HG02678 (cell line): ENCODE results near the gene MIA2.
A peak's percentile ranks its signal among the peaks of the same experiment; 100 is the strongest.

Experiments
- ATAC-seq: cut with Tn5 transposase; IDR thresholded peaks from one replicate; pipeline ENCODE4 v1.9.1; 2021; ENCODE audit warnings: mild to moderate bottlenecking, moderate library complexity; ENCODE audit not compliant: unreplicated experiment

The MIA2 gene

GRCh38 chr14:39376667-39377403, 143.1 kb downstream of the MIA2 start:
- no peak for ATAC-seq

DNA sequence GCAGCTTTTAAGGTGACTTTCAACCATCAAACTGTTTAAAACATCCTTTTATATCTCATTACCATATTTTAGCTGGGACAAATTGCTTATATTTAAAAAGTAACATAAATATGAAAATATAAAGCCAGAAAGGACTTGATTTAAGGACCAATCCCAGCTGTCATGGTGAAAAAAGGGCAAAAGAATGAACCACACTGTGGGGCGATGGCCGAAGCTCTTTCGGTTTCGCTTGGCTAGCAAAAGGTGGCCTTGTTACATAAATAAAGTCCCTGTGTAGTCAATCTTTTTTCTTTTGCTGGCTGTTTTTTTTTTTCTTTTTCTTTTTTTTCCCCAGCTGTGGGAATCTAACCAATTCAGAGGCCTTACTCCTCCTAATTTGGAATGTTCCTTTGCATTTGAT, 147.7 kb downstream of the MIA2 start:
- ATAC-seq, result no peak

DNA sequence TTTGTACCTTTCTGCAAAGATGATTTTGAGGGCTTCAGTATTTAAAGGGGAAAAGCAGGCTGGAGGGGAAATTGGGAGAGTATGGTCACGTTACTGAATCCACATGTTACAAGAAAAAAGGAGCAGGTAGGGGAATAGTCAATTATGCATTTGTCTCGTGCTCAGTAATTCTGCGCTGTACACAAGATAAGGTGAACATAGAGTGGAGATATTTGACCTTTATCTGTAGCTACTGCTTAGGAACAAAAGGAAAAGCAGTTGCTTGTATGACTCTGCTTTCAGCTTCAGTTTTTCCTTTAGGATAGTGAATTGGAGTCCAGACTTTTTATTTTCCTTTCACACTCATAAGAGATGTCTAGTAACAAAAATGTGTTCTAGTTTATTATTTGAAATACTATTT, 148.7 kb downstream of the MIA2 start:
- no peak for ATAC-seq

- ATAC-seq, result no peak
These were observed 149.4 kb downstream of the MIA2 start for GRCh38 chr14:39383026-39383660.

- ATAC-seq, result no peak
These were observed 150.0 kb downstream of the MIA2 start for GRCh38 chr14:39383741-39384140.

GRCh38 chr14:39384177-39384576, 150.5 kb downstream of the MIA2 start:
- no peak for ATAC-seq

GRCh38 chr14:39393289-39393688, 159.6 kb downstream of the MIA2 start:
- no peak for ATAC-seq

DNA sequence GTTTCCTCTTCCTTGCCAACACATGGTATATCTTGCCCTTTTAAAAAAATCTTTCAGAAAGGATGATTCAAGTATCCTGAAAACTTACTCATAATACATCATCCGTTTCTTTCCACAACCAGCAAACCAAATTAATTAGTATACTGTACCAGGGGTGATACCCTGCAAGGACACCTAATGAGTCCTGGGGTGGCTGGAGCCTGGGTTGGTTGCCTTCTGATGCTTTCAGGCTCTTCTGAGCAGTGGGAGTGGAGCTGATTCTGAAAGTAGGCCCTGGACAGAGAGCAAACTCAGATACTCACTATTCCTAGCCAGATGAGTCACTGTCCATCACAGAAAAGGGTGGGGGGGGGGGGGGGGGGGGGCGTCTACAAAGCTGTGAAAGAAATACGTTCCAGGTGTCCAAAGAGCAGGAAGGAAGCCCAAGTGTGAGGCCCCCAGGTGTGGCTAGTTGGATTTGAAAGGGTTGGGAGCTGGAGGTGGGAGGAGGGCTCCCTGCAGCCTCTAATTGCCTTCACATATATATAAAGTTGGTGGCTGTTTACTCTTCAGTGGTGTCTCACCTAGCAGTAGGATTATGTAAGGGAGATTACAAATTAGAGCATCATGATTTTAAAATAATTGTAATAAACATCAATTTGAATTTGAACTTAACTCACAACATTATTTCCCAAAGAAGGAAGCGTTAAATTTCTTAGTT, 162.0 kb downstream of the MIA2 start:
- ATAC-seq, result no peak

DNA sequence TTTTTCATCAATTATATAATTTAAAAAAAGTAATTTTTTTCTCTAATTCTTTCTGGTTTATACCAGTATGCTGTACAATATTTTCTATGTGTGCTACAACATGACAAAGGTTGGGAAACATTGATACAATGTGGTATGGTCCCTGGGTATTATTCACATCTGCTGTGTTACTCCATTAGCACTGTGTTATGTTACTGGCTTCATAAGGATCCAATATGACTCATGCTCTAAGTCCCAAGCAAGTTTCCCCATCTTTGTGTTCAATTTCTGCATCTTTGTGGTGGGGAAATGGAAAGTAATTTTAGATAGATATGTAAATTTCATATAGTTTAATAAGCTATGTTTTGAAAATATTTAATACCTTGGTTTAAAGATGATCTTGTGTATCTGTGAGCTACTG, 162.7 kb downstream of the MIA2 start:
- ATAC-seq, result no peak

DNA sequence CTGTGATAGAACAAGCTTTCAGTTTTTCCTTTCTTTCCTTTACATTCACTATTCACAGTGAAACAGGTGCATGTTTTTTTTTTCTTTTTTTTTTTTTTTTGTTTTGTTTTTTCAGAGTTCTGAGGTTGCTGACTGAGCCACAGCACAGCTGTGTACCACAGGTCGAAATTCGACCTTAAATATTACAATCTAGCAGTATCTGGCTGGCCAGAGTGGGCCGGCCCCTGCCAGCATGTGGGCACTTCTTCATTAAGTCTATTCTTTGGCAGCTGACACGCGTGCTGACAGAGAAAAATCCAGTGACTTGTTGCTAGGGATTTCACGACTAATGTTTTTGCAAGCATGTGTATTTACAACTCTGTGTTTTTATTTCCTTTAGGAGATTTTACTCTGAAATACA, 164.7 kb downstream of the MIA2 start:
- no peak for ATAC-seq

DNA sequence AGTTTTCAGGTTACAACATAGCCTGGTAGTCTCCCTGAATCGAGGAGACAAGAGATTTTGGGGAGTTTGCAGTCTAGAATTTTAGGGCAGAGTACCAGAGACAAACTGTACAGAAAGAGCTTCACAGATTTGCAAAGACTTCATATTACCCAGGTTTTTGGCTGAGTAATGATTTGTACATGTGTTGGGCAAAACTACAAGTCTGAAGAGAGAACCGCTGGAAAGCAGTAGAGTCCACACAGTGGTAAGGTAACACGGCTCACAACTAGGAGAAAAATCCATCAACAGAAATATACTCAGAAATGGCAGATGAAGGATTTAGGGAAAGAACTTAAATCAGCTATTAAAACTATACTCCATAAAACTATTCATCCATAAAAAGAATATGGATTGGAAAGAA, 172.8 kb downstream of the MIA2 start:
- no peak for ATAC-seq

- ATAC-seq, result no peak
These were observed 182.4 kb downstream of the MIA2 start for GRCh38 chr14:39416072-39416471.

DNA sequence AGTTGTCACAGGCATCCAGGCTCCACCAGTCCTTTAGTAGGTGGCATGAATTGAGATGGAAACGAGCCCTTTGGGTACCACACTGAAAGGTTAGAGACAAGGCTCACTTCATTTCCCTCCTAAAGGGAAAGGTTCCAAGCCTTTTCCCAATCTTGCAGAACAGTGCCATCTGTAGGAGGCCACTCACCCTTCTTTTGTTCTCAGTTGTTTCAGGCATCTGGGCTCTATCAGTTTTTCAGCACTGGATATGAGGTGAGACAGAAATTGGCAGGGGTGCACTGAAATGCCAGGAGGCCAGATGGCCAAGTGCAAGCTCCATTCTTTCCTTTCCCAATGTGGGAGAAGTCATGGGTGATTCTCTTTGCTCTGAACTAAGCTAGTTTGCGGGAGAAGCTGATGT, 183.3 kb downstream of the MIA2 start:
- no peak for ATAC-seq

GRCh38 chr14:39419272-39419671, 185.6 kb downstream of the MIA2 start:
- no peak for ATAC-seq

GRCh38 chr14:39422243-39422642, 188.5 kb downstream of the MIA2 start:
- ATAC-seq, result no peak

DNA sequence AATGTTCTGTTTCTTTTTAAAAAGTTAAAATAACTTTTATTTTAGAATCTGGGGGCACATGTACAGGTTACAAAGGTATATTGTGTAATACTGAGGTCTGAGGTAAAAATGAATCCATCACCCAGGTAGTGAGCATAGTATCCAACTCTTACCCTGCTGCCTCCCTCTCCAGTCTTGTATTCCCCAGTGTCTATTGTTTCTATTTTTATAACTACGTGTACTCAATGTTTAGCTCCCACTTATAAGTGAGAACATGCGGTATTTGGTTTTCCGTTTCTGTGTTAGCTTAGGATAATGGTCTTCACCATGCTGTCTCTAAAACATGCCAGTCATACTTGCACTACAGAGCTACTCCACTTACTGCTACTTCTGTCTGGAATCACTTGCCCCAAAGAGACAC, 190.1 kb downstream of the MIA2 start:
- no peak for ATAC-seq

- no peak for ATAC-seq
These were observed 192.2 kb downstream of the MIA2 start for GRCh38 chr14:39425947-39426346.

GRCh38 chr14:39426605-39427004, 192.9 kb downstream of the MIA2 start:
- ATAC-seq, result no peak

GRCh38 chr14:39428118-39428517, 194.4 kb downstream of the MIA2 start:
- no peak for ATAC-seq

- no peak for ATAC-seq
These were observed 197.2 kb downstream of the MIA2 start for GRCh38 chr14:39430762-39431415.

DNA sequence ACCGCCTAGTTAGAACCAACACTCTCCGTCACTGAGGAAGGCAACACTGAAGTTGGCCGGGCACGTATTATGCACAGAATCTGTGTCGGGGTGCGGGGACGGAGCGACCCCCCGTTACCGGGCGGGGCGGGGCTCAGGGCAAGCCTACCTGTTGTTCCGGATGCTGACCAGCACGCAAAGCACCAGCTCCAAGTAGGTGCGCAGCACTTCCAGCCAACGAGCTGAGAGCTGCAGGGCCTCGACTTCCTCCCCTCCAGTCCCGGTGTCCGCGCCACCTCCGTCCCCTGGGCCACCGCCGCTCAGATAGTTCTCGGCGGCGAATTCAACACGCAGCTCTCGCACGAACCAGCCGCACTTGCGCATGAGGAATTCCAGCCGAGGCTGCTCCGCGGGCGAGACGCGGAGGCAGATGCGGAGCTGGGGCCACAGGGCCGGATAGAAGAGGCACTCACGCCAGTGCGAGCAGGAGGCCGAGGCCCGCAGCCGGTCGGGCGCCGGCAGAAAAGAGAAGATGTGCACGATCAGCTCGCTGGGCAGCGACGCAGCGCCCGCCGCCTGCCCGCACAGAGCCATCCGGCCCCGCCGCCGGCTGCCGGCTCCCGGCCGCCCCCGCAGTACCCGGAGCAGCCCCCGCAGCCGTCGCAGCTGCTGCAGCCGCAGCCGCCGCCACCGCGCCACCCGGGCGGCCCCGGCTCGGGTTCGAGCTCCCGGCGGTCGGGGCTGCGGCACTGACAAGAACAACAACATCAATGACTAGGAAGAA, 197.9 kb downstream of the MIA2 start:
- ATAC-seq, result peak; percentile 21
